Spleen (tissue), 11 donors: Measurements from ENCODE around the gene FGD5. TPM values are rescaled to one million over a fixed set of nuclear protein-coding genes. Genes with fewer than 3 reads are reported as not detected.
"Not testable (repeated sequence)": the region's sequence is repeated elsewhere in the genome, so short reads cannot be mapped to it uniquely, and the experiment has no call there.

ENCODE experiments used
- DNase-seq: peaks from one replicate; pipeline ENCODE4 v3.0.0-alpha.2; 2020
- H3K27ac ChIP-seq, 8 donors: fragments of 200-600 bp; sonication (generic) in 7 of 8; 1 replicate in 4 of 8; 2 replicates in 4 of 8; pipeline versions ENCODE4 v1.5.0 to v1.8.0; 2016 to 2021; ENCODE audit warnings: inconsistent platforms in 4 of 8, mild to moderate bottlenecking in 4 of 8, moderate library complexity in 1 of 8
- H3K27me3 ChIP-seq, 7 donors: fragments of 200-600 bp; sonication (generic) in 6 of 7; replicated peaks in 1 of 7; 1 replicate in 4 of 7; 2 replicates in 3 of 7; pipeline versions ENCODE4 v1.5.0 to v1.8.0; 2016 to 2021; ENCODE audit warnings: inconsistent platforms in 3 of 7, mild to moderate bottlenecking in 1 of 7
- H3K36me3 ChIP-seq, 6 donors: fragments of 200-600 bp; sonication (generic) in 5 of 6; 1 replicate in 4 of 6; 2 replicates in 2 of 6; pipeline versions ENCODE4 v1.5.0 to v1.8.0; 2016 to 2021; ENCODE audit warnings: inconsistent platforms in 2 of 6
- H3K4me1 ChIP-seq, 6 donors: fragments of 200-600 bp; sonication (generic) in 5 of 6; 1 replicate in 3 of 6; 2 replicates in 3 of 6; pipeline versions ENCODE4 v1.5.0 to v1.8.0; 2016 to 2021; ENCODE audit warnings: inconsistent platforms in 3 of 6
- H3K4me3 ChIP-seq, 8 donors: fragments of 200-600 bp; sonication (generic) in 7 of 8; 1 replicate in 4 of 8; 2 replicates in 4 of 8; pipeline versions ENCODE4 v1.5.0 to v1.8.0; 2016 to 2021; ENCODE audit warnings: inconsistent platforms in 4 of 8, mild to moderate bottlenecking in 4 of 8, moderate library complexity in 2 of 8
- H3K9me3 ChIP-seq, 8 donors: fragments of 200-600 bp; sonication (generic) in 7 of 8; 1 replicate in 4 of 8; 2 replicates in 4 of 8; pipeline versions ENCODE4 v1.5.0 to v1.8.0; 2016 to 2021; ENCODE audit warnings: inconsistent platforms in 4 of 8
- CTCF ChIP-seq, 11 experiments: fragments of 200-600 bp in 7 of 11; fragments of 450-650 bp in 4 of 11; sonication (generic) in 4 of 11; IDR thresholded peaks in 8 of 11; conservative IDR thresholded peaks in 3 of 11; 1 replicate in 7 of 11; 2 replicates in 4 of 11; pipeline versions ENCODE4 v1.4.0 to v1.8.0; 2016 to 2021; ENCODE audit warnings: antibody characterized with exemption in 11 of 11, inconsistent platforms in 4 of 11, mild to moderate bottlenecking in 1 of 11
- POLR2A ChIP-seq, 3 donors: fragments of 450-650 bp; IDR thresholded peaks; one replicate each; pipeline ENCODE4 v1.5.1; 2017; ENCODE audit warnings: antibody characterized with exemption in 3 of 3, mild to moderate bottlenecking in 1 of 3
- POLR2AphosphoS5 ChIP-seq, 3 donors: sonication (generic); formaldehyde crosslinking; IDR thresholded peaks; one replicate each; pipeline ENCODE4 v1.5.1; 2017; ENCODE audit warnings: antibody characterized with exemption in 3 of 3
- WGBS, 5 donors: extraction: QIAGEN DNeasy Blood & Tissue Kit in 3 of 5; methylation state at CpG; one replicate each; pipeline versions ENCODE4 v1.1.5 to v1.1.7; 2013 to 2018; 5-methylcytosine and 5-hydroxymethylcytosine counted together
- intact Hi-C: fragments of 100-400 bp; cut with DNase I; formaldehyde crosslinking; loops from one replicate; pipeline ENCODE4 v1.15.0; 2023; ENCODE audit warnings: low total_unique reads
- polyA plus RNA-seq, 3 donors: library from polyadenylated mRNA; stranded (reverse); fragments of 200-250 nt; gene quantifications; one replicate each; pipeline ENCODE4 v1.2.1, GENCODE V29; 2013
- total RNA-seq, 7 donors: library from RNA; depleted of rRNA in 3 of 7; stranded (reverse); fragments of >200 nt in 3 of 7; fragmentation: NEBNext Ultra II Directional in 4 of 7; extraction: Animal tissue kit (Norgen Biotek cat#: 25700) in 4 of 7; gene quantifications; one replicate each; pipeline versions ENCODE4 v1.1.0 to v1.2.1, GENCODE V29; 2016 to 2021
- donor health status: healthy with polysubstance abuse.
- donor health status: DM: no; HTN: no; CAD: no; lungs with moderate emphysema.
- donor health status: DM: no; HTN: no; CAD: no.
- donor health status: Bipolar disorder and iron deficiency.
- donor health status: healthy.
- donor health status: DM: no; HTN: no; CAD: no.
- donor health status: DM: yes; HTN: yes; CAD: no.

Gene FGD5
- total and polyA plus RNA-seq, 10 donors = 6.0 to 145 (median 63.8) TPM

- Histone ChIP-seq H3K4me1 (peaks cover 0 to 7% (median 0%) of the 10 kb centered on the region in 6 donors), H3K36me3 (peaks cover 0 to 46% (median 5%) of the 10 kb centered on the region in 6 donors), H3K9me3 (peaks cover 0 to 3% (median 0%) of the 10 kb centered on the region in 8 donors), H3K27ac (no peak overlapping the region), H3K4me3 (no peak overlapping the region), H3K27me3 (peaks cover 0 to 17% (median 0%) of the 10 kb centered on the region in 7 donors)
- intact Hi-C loops = no loop called here
- DNase-seq = no peak
- TF ChIP-seq POLR2A (IDR thresholded peaks at IDR 0.05) (no peak), POLR2AphosphoS5 (IDR thresholded peaks at IDR 0.05) (no peak), CTCF (IDR thresholded peaks at IDR 0.05 in 8 of 11, conservative IDR thresholded peaks at IDR 0.05 in 3 of 11) (no peak)
- 88 to 96% (median 94%) methylated on average over 9 of the region's 9 CpGs for WGBS, 5 donors
Observed at GRCh38 chr3:14899993-14900618, 81.3 kb downstream of the FGD5 start.

GRCh38 chr3:14900881-14901873 is 82.4 kb downstream of the FGD5 start:
- Histone ChIP-seq H3K4me1 (peaks cover 0 to 11% (median under 1%) of the 10 kb centered on the region in 6 donors), H3K9me3 (peaks cover 0 to 13% (median 0%) of the 10 kb centered on the region in 8 donors), H3K27ac (no peak overlapping the region), H3K27me3 (peaks cover 0 to 19% (median 0%) of the 10 kb centered on the region in 7 donors), H3K4me3 (no peak overlapping the region), H3K36me3 (peaks cover 0 to 51% (median 5%) of the 10 kb centered on the region in 6 donors)
- DNase-seq = no peak
- 77 to 86% (median 81%) methylated on average over 7 to 15 of the region's 15 CpGs for WGBS, 5 donors
- intact Hi-C loops = no loop called here
- TF ChIP-seq POLR2AphosphoS5 (IDR thresholded peaks at IDR 0.05) = no peak
- TF ChIP-seq CTCF (IDR thresholded peaks at IDR 0.05 in 8 of 11, conservative IDR thresholded peaks at IDR 0.05 in 3 of 11) = no peak
- no peak for TF ChIP-seq POLR2A (IDR thresholded peaks at IDR 0.05)

GRCh38 chr3:14902719-14903118 is 84.0 kb downstream of the FGD5 start:
- Histone ChIP-seq H3K27ac (peak overlapping the region in 4 of 8 donors; percentile 20 to 36 (median 22)), H3K4me1 (peaks cover 0 to 22% (median 7%) of the 10 kb centered on the region in 6 donors), H3K9me3 (peaks cover 0 to 13% (median 0%) of the 10 kb centered on the region in 8 donors), H3K4me3 (no peak overlapping the region), H3K36me3 (peaks cover 0 to 48% (median 5%) of the 10 kb centered on the region in 6 donors), H3K27me3 (peaks cover 0 to 26% (median 0%) of the 10 kb centered on the region in 7 donors)
- TF ChIP-seq CTCF (IDR thresholded peaks at IDR 0.05 in 8 of 11, conservative IDR thresholded peaks at IDR 0.05 in 3 of 11) = no peak
- peak in 2 of 3 donors; percentile 38 to 57 for TF ChIP-seq POLR2AphosphoS5 (IDR thresholded peaks at IDR 0.05)
- 58 to 80% (median 70%) methylated on average over 4 to 7 of the region's 7 CpGs for WGBS, 5 donors
- intact Hi-C loops = no loop called here
- DNase-seq = peak; percentile 65

- H3K4me3 ChIP-seq, DNase-seq, H3K27ac ChIP-seq, intact Hi-C loops: not testable (repeated sequence)
- H3K4me1 ChIP-seq = peaks cover 0 to 22% (median 7%) of the 10 kb centered on the region in 6 donors
- 95 to 100% (median 100%) methylated on average over 1 to 3 of the region's 3 CpGs for WGBS, 5 donors
- H3K36me3 ChIP-seq = peaks cover 0 to 40% (median 5%) of the 10 kb centered on the region in 6 donors
- H3K27me3 ChIP-seq = peaks cover 0 to 28% (median 0%) of the 10 kb centered on the region in 7 donors
- H3K9me3 ChIP-seq = peaks cover 0 to 13% (median 0%) of the 10 kb centered on the region in 8 donors
Observed at GRCh38 chr3:14903501-14903900, 84.7 kb downstream of the FGD5 start.
